ENCODE results near the gene POLD3. TPM values are rescaled to one million over a fixed set of nuclear protein-coding genes. Genes with fewer than 3 reads are reported as not detected.

Gene POLD3
- total and polyA plus RNA-seq, 2 of the 8 experiments (the other 6 are each of a cell fraction or from before 2014, with no cell fraction given) = 18.1 to 29.3 TPM

DNA sequence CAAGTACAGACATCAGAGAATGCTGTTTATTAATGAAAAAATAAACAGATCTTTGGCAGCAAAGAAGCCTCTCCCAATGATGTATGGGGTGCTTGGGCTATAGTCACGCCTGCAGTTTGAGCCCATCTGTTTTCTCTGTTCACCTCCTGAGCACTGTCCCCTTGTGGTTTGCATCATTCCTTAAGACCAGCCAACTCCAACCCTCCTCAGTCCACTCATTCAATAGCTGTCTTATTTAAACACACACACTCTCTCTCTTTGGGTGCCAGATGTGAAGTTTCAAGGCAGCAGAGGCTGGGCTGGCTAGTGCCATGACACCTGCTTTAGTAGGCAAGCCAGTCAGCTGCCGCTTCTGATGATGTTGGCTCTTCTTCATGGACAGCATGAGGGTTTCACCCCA, 58.1 kb downstream of the POLD3 start:
- POLR2A ChIA-PET (ENCODE audit: partially characterized antibody) = no interaction called here
- Histone ChIP-seq H3K14ac (ENCODE audit: insufficient read length) (no peak overlapping the region), H3K27me3 (replicated peaks in 1 of 4; ENCODE audit: control insufficient read depth in 3 of 4, extremely low read depth in 1 of 4, insufficient read depth in 3 of 4, low read length in 3 of 4) (no peaks in the 10 kb centered on the region), H3K4ac (replicated peaks; ENCODE audit: insufficient read length, low read depth, low read length) (no peak overlapping the region), H4K20me1 (replicated peaks in 1 of 2; ENCODE audit: control insufficient read depth in 1 of 2, insufficient read depth in 2 of 2, low read length in 2 of 2) (peaks cover 0 to 2% of the 10 kb centered on the region in 2 experiments), H3K36me3 (ENCODE audit: control insufficient read depth in 2 of 4, insufficient read depth in 4 of 4, low read length in 3 of 4) (peaks cover 0 to 7% (median 1%) of the 10 kb centered on the region in 4 experiments; a peak in 2 of 8 replicates), H3K23me2 (ENCODE audit: low read depth, low read length) (no peaks in the 10 kb centered on the region), H3K4me1 (replicated peaks in 1 of 4; ENCODE audit: control insufficient read depth in 3 of 4, insufficient read depth in 4 of 4, low read length in 3 of 4) (peaks cover 0 to 5% (median 2%) of the 10 kb centered on the region in 4 experiments; a peak in 1 of 7 replicates), H2AK5ac (ENCODE audit: low read depth, low read length) (no peak overlapping the region), H3K18ac (ENCODE audit: extremely low read depth, low read length) (no peak overlapping the region), H3K79me2 (ENCODE audit: control insufficient read depth in 1 of 2, insufficient read depth in 2 of 2, low read length in 2 of 2) (no peaks in the 10 kb centered on the region), H4K8ac (ENCODE audit: extremely low read depth, insufficient read depth, low read length) (no peak overlapping the region), H2BK12ac (ENCODE audit: low read depth, low read length) (no peak overlapping the region), H3K4me2 (ENCODE audit: insufficient read depth in 1 of 2, low read depth in 2 of 2, low read length in 2 of 2) (no peak overlapping the region), H3K9ac (replicated peaks in 1 of 4; ENCODE audit: extremely low read depth in 1 of 4, low read depth in 3 of 4, low read length in 3 of 4) (no peak overlapping the region), H3K56ac (replicated peaks; ENCODE audit: insufficient read length, low read depth, low read length) (no peak overlapping the region), H2BK15ac (ENCODE audit: low read length) (no peak overlapping the region), H3K27ac (ENCODE audit: low read depth, low read length) (no peak overlapping the region), H3K23ac (ENCODE audit: insufficient read length) (no peak overlapping the region), H4K91ac (replicated peaks; ENCODE audit: insufficient read length, low read length) (no peak overlapping the region), H3K4me3 (ENCODE audit: extremely low read depth in 1 of 4, insufficient read depth in 2 of 4, low read depth in 3 of 4, low read length in 4 of 4) (no peak overlapping the region), H3K79me1 (ENCODE audit: low read depth, low read length) (no peaks in the 10 kb centered on the region), H4K5ac (ENCODE audit: insufficient read length, low read depth, low read length) (no peak overlapping the region), H2BK20ac (ENCODE audit: low read length) (no peak overlapping the region), H2BK120ac (replicated peaks; ENCODE audit: low read depth, low read length) (no peak overlapping the region), H3K9me3 (ENCODE audit: insufficient read depth in 2 of 2, low read depth in 1 of 2, low read length in 1 of 2) (no peaks in the 10 kb centered on the region), H2AFZ (ENCODE audit: low read length) (no peak overlapping the region), H2BK5ac (ENCODE audit: low read depth, low read length) (no peak overlapping the region)
- DNase-seq (ENCODE audit: low read depth in 1 of 2, low spot score in 2 of 2) (no peak), FAIRE-seq (no peak)
- CTCF ChIA-PET (ENCODE audit: partially characterized antibody) = interaction anchor here (0.9 kb wide), 1 partner anchor 279 kb away, joined by 3 read pairs; no protein-coding TSS in a partner anchor
- 86% methylated on average over 2 of the region's 2 CpGs; no CpG with 5 or more reads in 1 of the 2 experiments for WGBS, 2 experiments (ENCODE audit: extremely low coverage in 1 of 2, insufficient coverage in 1 of 2, insufficient read length in 1 of 2, insufficient replicate concordance in 2 of 2, low coverage in 1 of 2, low lambda C conversion rate in 2 of 2, missing lambda C conversion rate in 1 of 2)
- TF ChIP-seq SAP30 (IDR thresholded peaks at IDR 0.05; ENCODE audit: insufficient read depth, insufficient replicate concordance, low read length) (no peak), EGR1 (IDR thresholded peaks at IDR 0.05; ENCODE audit: borderline replicate concordance, low read depth, low read length) (no peak), HDAC2 (IDR thresholded peaks at IDR 0.05; ENCODE audit: borderline replicate concordance in 1 of 2, low read depth in 2 of 2, low read length in 2 of 2) (no peak), PHF8 (conservative IDR thresholded peaks at IDR 0.05; ENCODE audit: low read depth, low read length) (no peak), KDM4A (IDR thresholded peaks at IDR 0.05; ENCODE audit: low read depth, low read length, severe bottlenecking) (no peak), JUND (IDR thresholded peaks at IDR 0.05; ENCODE audit: low read length) (no peak), SP1 (IDR thresholded peaks at IDR 0.05; ENCODE audit: low read depth, low read length) (no peak), BACH1 (IDR thresholded peaks at IDR 0.05; ENCODE audit: low read length) (no peak), CEBPB (IDR thresholded peaks at IDR 0.05; ENCODE audit: low read depth, low read length) (no peak)
- TF ChIP-seq, protein P1, sequence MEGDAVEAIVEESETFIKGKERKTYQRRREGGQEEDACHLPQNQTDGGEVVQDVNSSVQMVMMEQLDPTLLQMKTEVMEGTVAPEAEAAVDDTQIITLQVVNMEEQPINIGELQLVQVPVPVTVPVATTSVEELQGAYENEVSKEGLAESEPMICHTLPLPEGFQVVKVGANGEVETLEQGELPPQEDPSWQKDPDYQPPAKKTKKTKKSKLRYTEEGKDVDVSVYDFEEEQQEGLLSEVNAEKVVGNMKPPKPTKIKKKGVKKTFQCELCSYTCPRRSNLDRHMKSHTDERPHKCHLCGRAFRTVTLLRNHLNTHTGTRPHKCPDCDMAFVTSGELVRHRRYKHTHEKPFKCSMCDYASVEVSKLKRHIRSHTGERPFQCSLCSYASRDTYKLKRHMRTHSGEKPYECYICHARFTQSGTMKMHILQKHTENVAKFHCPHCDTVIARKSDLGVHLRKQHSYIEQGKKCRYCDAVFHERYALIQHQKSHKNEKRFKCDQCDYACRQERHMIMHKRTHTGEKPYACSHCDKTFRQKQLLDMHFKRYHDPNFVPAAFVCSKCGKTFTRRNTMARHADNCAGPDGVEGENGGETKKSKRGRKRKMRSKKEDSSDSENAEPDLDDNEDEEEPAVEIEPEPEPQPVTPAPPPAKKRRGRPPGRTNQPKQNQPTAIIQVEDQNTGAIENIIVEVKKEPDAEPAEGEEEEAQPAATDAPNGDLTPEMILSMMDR (IDR thresholded peaks at IDR 0.05; ENCODE audit: control extremely low read depth in 1 of 3, insufficient read depth in 1 of 3, low read depth in 1 of 3, low read length in 3 of 3) = no peak
- TF ChIP-seq, protein P2, sequence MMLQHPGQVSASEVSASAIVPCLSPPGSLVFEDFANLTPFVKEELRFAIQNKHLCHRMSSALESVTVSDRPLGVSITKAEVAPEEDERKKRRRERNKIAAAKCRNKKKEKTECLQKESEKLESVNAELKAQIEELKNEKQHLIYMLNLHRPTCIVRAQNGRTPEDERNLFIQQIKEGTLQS (IDR thresholded peaks at IDR 0.05; ENCODE audit: insufficient read depth, low read depth, low read length) = no peak
